H1 (cell line): ENCODE measurements around the gene LOXL4. TPM values are rescaled to one million over a fixed set of nuclear protein-coding genes. Genes with fewer than 3 reads are reported as not detected.

Source experiments
- EP300 ChIP-seq, 2 experiments: IDR thresholded peaks; 1 replicate in 1 of 2; 2 replicates in 1 of 2; pipeline ENCODE4 v1.6.1; 2011 to 2012; ENCODE audit warnings: low read depth in 2 of 2, low read length in 2 of 2, mild to moderate bottlenecking in 2 of 2, borderline replicate concordance in 1 of 2, inconsistent platforms in 1 of 2, moderate library complexity in 1 of 2
- polyA plus RNA-seq, 7 experiments: library from polyadenylated mRNA; depleted of rRNA in 3 of 7; stranded (reverse) in 5 of 7; unstranded in 2 of 7; fragments of >200 nt in 5 of 7; fragments of 200-250 nt in 2 of 7; gene quantifications; 1 replicate in 5 of 7; 2 replicates in 1 of 7; 4 replicates in 1 of 7; pipeline versions ENCODE4 v1.2.1 to v1.2.3, GENCODE V29; 2011 to 2013; ENCODE audit warnings: missing spikeins in 2 of 7, mixed read lengths in 2 of 7
- total RNA-seq: library from RNA; stranded (reverse); fragmentation: NEBNext Ultra II Directional; extraction: Animal tissue kit (Norgen Biotek cat#: 25700); gene quantifications from 2 replicates; pipeline ENCODE4 v1.2.1, GENCODE V29; 2021

The LOXL4 gene
- total and polyA plus RNA-seq, 2 of the 8 experiments (the other 6 are each of a cell fraction or from before 2014, with no cell fraction given), result 0.13 to 0.27 TPM

DNA sequence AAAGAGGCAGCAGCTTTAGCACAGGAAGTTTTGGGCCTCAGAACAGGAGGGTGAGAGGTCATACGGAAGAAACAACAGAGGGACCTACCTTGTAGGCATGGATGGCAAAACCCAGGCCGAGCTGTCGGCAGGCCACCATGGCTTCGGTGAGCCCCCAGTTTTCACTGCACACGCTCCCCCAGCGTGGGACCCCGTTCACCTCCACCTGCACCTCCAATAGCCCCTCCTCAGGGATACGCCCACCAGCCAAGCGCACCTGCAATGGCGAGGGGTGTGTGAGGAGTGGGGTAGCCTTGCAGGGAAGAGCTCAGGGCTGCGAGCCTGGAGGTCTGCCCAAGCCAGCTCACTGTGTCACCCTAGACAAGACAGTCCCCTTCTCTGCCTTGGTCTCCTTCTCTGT, 11.3 kb downstream of the LOXL4 start (continued):
- TF ChIP-seq EP300 (IDR thresholded peaks at IDR 0.05; ENCODE audit: borderline replicate concordance in 1 of 2, low read depth in 2 of 2, low read length in 2 of 2), result no peak
